Neuronal stem cell (in vitro differentiated cells): ENCODE measurements around the gene NLRP6.
A peak's percentile ranks its signal among the peaks of the same experiment; 100 is the strongest.

Experiments used
- DNase-seq: peaks from one replicate; pipeline ENCODE4 v3.0.0-alpha.2; 2013; ENCODE audit warnings: low spot score
- H2AFZ ChIP-seq: one replicate; pipeline ENCODE4 v1.6.1; 2013; ENCODE audit warnings: mild to moderate bottlenecking, low read length, inconsistent platforms
- H2AK5ac ChIP-seq: 2 replicates; pipeline ENCODE4 v1.6.1; 2013; ENCODE audit warnings: low read depth, mild to moderate bottlenecking, inconsistent platforms, low read length, moderate library complexity, mixed read lengths
- H2BK120ac ChIP-seq: 2 replicates; pipeline ENCODE4 v1.6.1; 2013; ENCODE audit warnings: low read depth, mild to moderate bottlenecking, inconsistent platforms, low read length, moderate library complexity, mixed read lengths
- H2BK12ac ChIP-seq: one replicate; pipeline ENCODE4 v1.6.1; 2013; ENCODE audit warnings: low read length, inconsistent platforms
- H2BK15ac ChIP-seq: 2 replicates; pipeline ENCODE4 v1.6.1; 2013; ENCODE audit warnings: mild to moderate bottlenecking, low read length, inconsistent platforms, mixed read lengths
- H2BK5ac ChIP-seq: one replicate; pipeline ENCODE4 v1.6.1; 2013; ENCODE audit warnings: inconsistent platforms, mild to moderate bottlenecking, low read length, moderate library complexity
- H3K14ac ChIP-seq: one replicate; pipeline ENCODE4 v1.6.1; 2013; ENCODE audit warnings: low read length, inconsistent platforms
- H3K18ac ChIP-seq: 2 replicates; pipeline ENCODE4 v1.6.1; 2013; ENCODE audit warnings: low read length, inconsistent platforms
- H3K23ac ChIP-seq: 2 replicates; pipeline ENCODE4 v1.6.1; 2013; ENCODE audit warnings: low read depth, mild to moderate bottlenecking, mixed read lengths, low read length, inconsistent platforms; ENCODE audit not compliant: poor library complexity
- H3K27ac ChIP-seq: replicated peaks from 3 replicates; pipeline ENCODE4 v1.5.1; 2013; ENCODE audit warnings: low read length, inconsistent platforms
- H3K27me3 ChIP-seq, 3 experiments: 2 replicates each; pipeline ENCODE4 v1.6.1; 2013; ENCODE audit warnings: low read length in 3 of 3, mild to moderate bottlenecking in 2 of 3, inconsistent platforms in 1 of 3, low read depth in 1 of 3, mixed read lengths in 1 of 3, moderate library complexity in 1 of 3; ENCODE audit not compliant: control insufficient read depth in 3 of 3, insufficient read depth in 3 of 3
- H3K36me3 ChIP-seq, 2 donors: replicated peaks in 1 of 2; 2 replicates each; pipeline ENCODE4 v1.6.1; 2013; ENCODE audit warnings: low read length in 2 of 2; ENCODE audit not compliant: control insufficient read depth in 2 of 2, insufficient read depth in 2 of 2
- H3K4ac ChIP-seq: 2 replicates; pipeline ENCODE4 v1.6.1; 2013; ENCODE audit warnings: inconsistent platforms, mild to moderate bottlenecking, low read length, moderate library complexity
- H3K4me1 ChIP-seq, 2 donors: 1 replicate in 1 of 2; 2 replicates in 1 of 2; pipeline ENCODE4 v1.6.1; 2013; ENCODE audit warnings: low read length in 2 of 2, low read depth in 1 of 2; ENCODE audit not compliant: control insufficient read depth in 2 of 2, insufficient read depth in 1 of 2
- H3K4me2 ChIP-seq: one replicate; pipeline ENCODE4 v1.6.1; 2013; ENCODE audit warnings: mild to moderate bottlenecking, low read length, inconsistent platforms; ENCODE audit not compliant: insufficient read depth, poor library complexity, severe bottlenecking
- H3K4me3 ChIP-seq, 2 donors: 2 replicates each; pipeline ENCODE4 v1.5.1; 2013; ENCODE audit warnings: low read length in 2 of 2, mild to moderate bottlenecking in 2 of 2, inconsistent platforms in 1 of 2, moderate library complexity in 1 of 2
- H3K79me1 ChIP-seq: one replicate; pipeline ENCODE4 v1.6.1; 2013; ENCODE audit warnings: low read depth, mild to moderate bottlenecking, inconsistent platforms, low read length, moderate library complexity
- H3K9ac ChIP-seq: one replicate; pipeline ENCODE4 v1.6.1; 2013; ENCODE audit warnings: mild to moderate bottlenecking, low read depth, low read length, inconsistent platforms; ENCODE audit not compliant: poor library complexity
- H3K9me3 ChIP-seq, 2 donors: replicated peaks in 1 of 2; 2 replicates each; pipeline versions ENCODE3 to v1.6.1; 2013; ENCODE audit warnings: low read length in 2 of 2, mild to moderate bottlenecking in 2 of 2, inconsistent platforms in 1 of 2, low read depth in 1 of 2, mixed read lengths in 1 of 2, moderate library complexity in 1 of 2; ENCODE audit not compliant: control insufficient read depth in 2 of 2, insufficient read depth in 1 of 2
- H4K8ac ChIP-seq: one replicate; pipeline ENCODE4 v1.6.1; 2013; ENCODE audit warnings: low read depth, mild to moderate bottlenecking, inconsistent platforms, low read length, moderate library complexity
- H4K91ac ChIP-seq: one replicate; pipeline ENCODE4 v1.6.1; 2013; ENCODE audit warnings: low read length, low read depth, mild to moderate bottlenecking, inconsistent platforms; ENCODE audit not compliant: poor library complexity
- whole genome bisulfite sequencing, 2 donors: extraction: QIAGEN DNeasy Blood & Tissue Kit; methylation state at CpG; one replicate each; pipeline ENCODE4 v1.1.7; 2013; ENCODE audit warnings: missing lambda C conversion rate in 2 of 2, mixed read lengths in 1 of 2; ENCODE audit not compliant: insufficient read length in 2 of 2, insufficient replicate concordance in 1 of 2; ENCODE audit errors: extremely low coverage in 2 of 2; 5-methylcytosine and 5-hydroxymethylcytosine counted together

NLRP6 gene

DNA sequence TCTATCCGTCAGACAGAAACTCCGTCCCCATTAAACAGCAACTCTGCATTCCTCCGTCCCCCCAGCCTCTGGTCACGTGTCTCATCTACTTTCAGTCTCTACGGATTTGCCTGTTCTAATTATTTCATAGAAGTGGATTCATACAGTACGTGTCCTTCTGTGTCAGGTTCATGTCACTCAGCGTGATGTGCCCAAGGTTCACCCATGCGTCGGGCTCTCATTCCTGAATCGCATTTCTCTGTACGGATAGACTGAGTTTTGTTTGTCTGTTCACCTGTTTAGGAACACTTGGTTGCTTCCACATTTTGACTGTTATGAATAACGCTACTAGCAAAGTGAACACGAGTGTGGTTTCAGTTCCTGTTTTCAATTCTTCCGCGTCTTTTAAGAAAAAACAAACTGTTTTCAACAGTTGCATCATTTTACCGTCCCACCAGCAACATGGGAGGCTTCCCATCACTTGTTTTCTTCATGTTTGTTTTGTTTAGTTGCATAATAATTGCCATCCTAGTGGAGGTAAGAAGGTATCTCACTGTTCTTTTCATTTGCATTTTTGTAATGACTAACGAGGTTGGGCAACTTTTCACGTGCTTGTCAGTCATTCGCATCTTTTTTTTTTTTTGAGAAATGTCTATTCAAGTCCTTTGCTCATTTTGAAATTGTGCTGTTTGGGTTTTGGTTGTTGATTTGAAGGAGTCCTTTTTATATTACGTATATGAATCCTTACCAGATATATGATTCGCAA lies 8.9 kb upstream of the NLRP6 start:
- Histone ChIP-seq H3K18ac (no peak overlapping the region), H2BK5ac (no peak overlapping the region), H3K4ac (no peak overlapping the region), H3K36me3 (no peaks in the 10 kb centered on the region), H2BK12ac (no peak overlapping the region), H2BK15ac (no peak overlapping the region), H2BK120ac (no peak overlapping the region), H4K91ac (no peak overlapping the region), H2AK5ac (no peak overlapping the region), H3K4me1 (peaks cover 0 to 5% of the 10 kb centered on the region in 2 donors), H3K4me2 (no peak overlapping the region), H3K4me3 (no peak overlapping the region), H3K9me3 (peaks cover 3 to 4% of the 10 kb centered on the region in 2 donors), H3K27me3 (no peaks in the 10 kb centered on the region), H3K79me1 (no peaks in the 10 kb centered on the region), H3K23ac (no peak overlapping the region), H3K9ac (no peak overlapping the region), H3K14ac (no peak overlapping the region), H4K8ac (no peak overlapping the region), H3K27ac (no peak overlapping the region), H2AFZ (peak overlapping the region; percentile 53)
- no CpG with 5 or more reads among the region's 21 CpGs for WGBS, 2 donors
- no peak for DNase-seq

DNA sequence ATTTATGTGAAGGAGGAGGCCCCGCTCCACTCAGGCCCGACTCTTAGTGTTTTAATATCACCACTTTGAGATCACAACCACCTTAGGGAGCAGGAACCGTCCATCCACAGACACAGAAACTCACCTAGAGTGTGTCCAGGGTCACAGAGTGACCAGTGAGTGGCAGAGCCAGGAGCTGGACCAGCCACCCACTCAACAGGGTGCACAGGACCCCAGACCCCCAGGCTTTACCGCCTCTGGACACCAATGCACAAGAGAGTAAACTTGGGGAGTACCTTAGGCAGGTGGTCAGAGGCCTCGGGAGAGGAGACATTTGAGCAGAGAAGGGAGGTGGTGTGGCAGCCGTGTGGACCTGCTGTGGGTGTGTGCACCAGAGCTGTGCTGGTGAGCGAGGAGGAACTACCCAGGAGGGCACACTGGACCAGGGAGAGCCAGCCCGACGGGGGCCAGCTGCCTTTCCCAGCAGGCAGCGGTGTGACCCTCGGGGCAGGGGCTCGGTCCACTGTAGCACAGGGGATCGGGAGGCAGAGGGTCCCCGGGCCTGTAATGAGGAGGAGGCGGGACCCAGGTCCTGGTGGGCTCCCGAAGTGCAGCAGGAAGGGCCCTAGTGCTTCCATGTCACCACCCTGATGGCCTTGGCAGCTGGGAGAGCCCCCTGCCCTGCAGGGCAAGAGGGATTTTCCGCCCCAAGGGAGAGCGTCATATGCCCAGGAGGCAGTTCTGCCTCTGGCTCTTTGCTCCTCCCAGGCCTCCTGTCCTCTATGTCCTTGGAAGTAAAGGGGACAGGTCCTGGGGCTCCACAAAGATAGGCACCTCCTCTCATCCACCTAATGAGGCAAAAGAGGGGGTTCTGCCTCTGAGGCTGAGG lies 7.5 kb upstream of the NLRP6 start:
- Histone ChIP-seq H4K91ac (no peak overlapping the region), H2AK5ac (peak overlapping the region; percentile 94), H3K79me1 (no peaks in the 10 kb centered on the region), H3K4ac (no peak overlapping the region), H3K4me3 (no peak overlapping the region), H2BK15ac (peak overlapping the region; percentile 92), H3K4me1 (peaks cover 0 to 5% of the 10 kb centered on the region in 2 donors), H3K27ac (no peak overlapping the region), H2BK5ac (peak overlapping the region; percentile 24), H3K27me3 (no peaks in the 10 kb centered on the region), H2BK120ac (peak overlapping the region; percentile 61), H2BK12ac (peak overlapping the region; percentile 7), H4K8ac (peak overlapping the region; percentile 43), H3K4me2 (no peak overlapping the region), H3K36me3 (no peaks in the 10 kb centered on the region), H2AFZ (no peak overlapping the region), H3K23ac (peak overlapping the region; percentile 73), H3K14ac (peak overlapping the region; percentile 21), H3K9me3 (peaks cover 3 to 4% of the 10 kb centered on the region in 2 donors), H3K18ac (peak overlapping the region; percentile 64), H3K9ac (peak overlapping the region; percentile 21)
- DNase-seq, result no peak
- WGBS, 2 donors, result no CpG with 5 or more reads among the region's 18 CpGs

DNA sequence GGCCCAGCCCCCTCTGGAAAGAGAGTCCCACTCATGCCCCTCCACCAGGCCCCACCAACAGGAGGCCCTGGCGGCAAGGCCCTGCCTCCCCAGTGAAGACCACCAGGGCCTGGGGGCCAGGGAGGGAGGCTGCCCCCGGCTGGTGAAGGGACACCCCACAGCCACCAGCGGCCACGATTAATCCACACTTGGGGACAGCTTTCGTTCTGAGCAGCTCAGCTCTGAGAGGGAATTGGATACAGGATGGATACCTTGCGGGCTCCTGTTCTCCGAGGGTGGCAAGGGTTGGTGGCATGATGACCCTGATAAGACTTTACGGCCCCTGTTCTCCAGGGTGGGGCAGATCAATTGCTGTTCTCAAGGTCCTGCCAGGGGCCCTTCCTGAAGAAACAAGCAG lies 6.9 kb upstream of the NLRP6 start:
- H3K36me3 ChIP-seq, result no peaks in the 10 kb centered on the region
- no peaks in the 10 kb centered on the region for H3K79me1 ChIP-seq
- no peak overlapping the region for H3K4ac ChIP-seq
- WGBS, 2 donors, result no CpG with 5 or more reads among the region's 8 CpGs
- H2BK5ac ChIP-seq, result no peak overlapping the region
- no peak overlapping the region for H3K18ac ChIP-seq
- H3K23ac ChIP-seq, result no peak overlapping the region
- peak overlapping the region; percentile 49 for H2BK15ac ChIP-seq
- H3K4me3 ChIP-seq, result no peak overlapping the region
- H3K27me3 ChIP-seq, result no peaks in the 10 kb centered on the region
- peak overlapping the region; percentile 94 for H2AK5ac ChIP-seq
- H3K27ac ChIP-seq, result no peak overlapping the region
- H3K9me3 ChIP-seq, result peaks cover 3 to 8% of the 10 kb centered on the region in 2 donors
- no peak for DNase-seq
- no peak overlapping the region for H2BK12ac ChIP-seq
- no peak overlapping the region for H2AFZ ChIP-seq
- H3K9ac ChIP-seq, result no peak overlapping the region
- H3K4me2 ChIP-seq, result no peak overlapping the region
- peaks cover 0 to 5% of the 10 kb centered on the region in 2 donors for H3K4me1 ChIP-seq
- H2BK120ac ChIP-seq, result no peak overlapping the region
- H3K14ac ChIP-seq, result no peak overlapping the region
- H4K91ac ChIP-seq, result no peak overlapping the region
- H4K8ac ChIP-seq, result no peak overlapping the region
